Rectal smooth muscle tissue (tissue), 1 donor: Measurements from ENCODE around the gene KRT9.
"Not testable (repeated sequence)": the region's sequence is repeated elsewhere in the genome, so short reads cannot be mapped to it uniquely, and the experiment has no call there.

Source experiments
- H3K27ac ChIP-seq: one replicate; pipeline ENCODE4 v1.7.0; 2013; ENCODE audit warnings: low read depth, low read length, inconsistent platforms
- H3K27me3 ChIP-seq: one replicate; pipeline ENCODE4 v1.7.0; 2013; ENCODE audit warnings: low read length; ENCODE audit not compliant: control insufficient read depth, insufficient read depth
- H3K36me3 ChIP-seq: one replicate; pipeline ENCODE4 v1.7.0; 2013; ENCODE audit warnings: low read length; ENCODE audit not compliant: control insufficient read depth, insufficient read depth
- H3K4me1 ChIP-seq: one replicate; pipeline ENCODE4 v1.7.0; 2013; ENCODE audit warnings: low read length; ENCODE audit not compliant: control insufficient read depth, insufficient read depth
- H3K4me3 ChIP-seq: one replicate; pipeline ENCODE4 v1.7.0; 2013; ENCODE audit warnings: low read length
- H3K9ac ChIP-seq: one replicate; pipeline ENCODE4 v1.7.0; 2013; ENCODE audit warnings: low read length

Gene KRT9

DNA sequence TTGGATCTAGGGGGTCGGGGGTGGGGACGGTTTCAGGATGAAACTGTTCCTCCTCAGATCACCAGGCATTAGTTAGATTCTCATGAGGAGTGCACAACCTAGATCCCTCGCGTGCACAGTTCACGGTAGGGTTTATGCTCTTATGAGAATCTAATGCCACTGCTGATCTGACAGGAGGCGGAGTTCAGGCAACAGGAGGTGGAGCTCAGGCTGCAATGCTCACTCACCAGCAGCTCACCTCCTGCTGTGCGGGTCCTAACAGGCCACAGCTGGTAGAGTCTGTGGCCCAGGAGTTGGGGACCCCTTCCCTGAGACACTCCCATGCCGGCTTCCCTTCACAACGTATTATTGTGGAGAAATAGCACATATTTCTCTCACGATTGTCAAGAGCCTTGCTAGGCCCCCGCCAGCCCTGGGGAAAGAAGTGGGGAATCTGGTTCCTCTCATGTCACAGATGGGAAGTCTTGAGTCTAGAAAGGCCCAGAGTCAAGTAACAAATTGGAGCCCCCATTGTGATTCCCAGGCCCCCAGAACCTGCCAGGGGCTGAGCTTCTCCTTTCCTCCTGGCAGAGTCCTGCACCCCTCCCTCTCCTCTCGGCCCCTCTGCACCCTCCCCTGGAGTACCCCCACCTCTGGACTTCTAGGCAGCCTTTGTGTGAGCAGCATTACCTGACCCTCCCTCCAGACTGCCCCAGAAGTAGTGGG lies 20.9 kb upstream of the KRT9 start:
- H3K27me3 ChIP-seq = peaks cover 2% of the 10 kb centered on the region
- H3K9ac ChIP-seq = no peak overlapping the region
- no peaks in the 10 kb centered on the region for H3K4me1 ChIP-seq
- H3K36me3 ChIP-seq = no peaks in the 10 kb centered on the region
- no peak overlapping the region for H3K27ac ChIP-seq
- no peak overlapping the region for H3K4me3 ChIP-seq

DNA sequence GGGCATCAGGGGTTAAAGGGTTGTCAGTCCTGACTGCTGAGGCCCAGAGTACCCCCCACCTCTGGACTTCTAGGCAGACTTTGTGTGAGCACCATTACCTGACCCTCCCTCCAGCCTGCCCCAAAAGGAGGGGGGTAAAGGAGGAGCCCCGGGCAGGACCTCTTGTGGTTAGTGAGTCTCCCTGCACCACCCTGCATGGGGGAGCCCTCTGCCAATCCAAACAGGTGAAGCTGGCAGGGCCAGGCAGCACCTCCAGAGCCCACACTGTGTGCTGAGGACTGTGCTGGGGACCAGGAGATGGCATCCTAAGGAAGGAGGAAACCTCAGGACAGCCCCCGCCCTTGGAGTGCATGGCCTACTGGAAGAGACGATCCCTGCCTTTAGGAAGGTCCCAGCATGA lies 17.4 kb upstream of the KRT9 start:
- H3K27ac ChIP-seq = no peak overlapping the region
- no peaks in the 10 kb centered on the region for H3K4me1 ChIP-seq
- H3K36me3 ChIP-seq = no peaks in the 10 kb centered on the region
- H3K27me3 ChIP-seq = no peaks in the 10 kb centered on the region
- no peak overlapping the region for H3K4me3 ChIP-seq
- no peak overlapping the region for H3K9ac ChIP-seq

DNA sequence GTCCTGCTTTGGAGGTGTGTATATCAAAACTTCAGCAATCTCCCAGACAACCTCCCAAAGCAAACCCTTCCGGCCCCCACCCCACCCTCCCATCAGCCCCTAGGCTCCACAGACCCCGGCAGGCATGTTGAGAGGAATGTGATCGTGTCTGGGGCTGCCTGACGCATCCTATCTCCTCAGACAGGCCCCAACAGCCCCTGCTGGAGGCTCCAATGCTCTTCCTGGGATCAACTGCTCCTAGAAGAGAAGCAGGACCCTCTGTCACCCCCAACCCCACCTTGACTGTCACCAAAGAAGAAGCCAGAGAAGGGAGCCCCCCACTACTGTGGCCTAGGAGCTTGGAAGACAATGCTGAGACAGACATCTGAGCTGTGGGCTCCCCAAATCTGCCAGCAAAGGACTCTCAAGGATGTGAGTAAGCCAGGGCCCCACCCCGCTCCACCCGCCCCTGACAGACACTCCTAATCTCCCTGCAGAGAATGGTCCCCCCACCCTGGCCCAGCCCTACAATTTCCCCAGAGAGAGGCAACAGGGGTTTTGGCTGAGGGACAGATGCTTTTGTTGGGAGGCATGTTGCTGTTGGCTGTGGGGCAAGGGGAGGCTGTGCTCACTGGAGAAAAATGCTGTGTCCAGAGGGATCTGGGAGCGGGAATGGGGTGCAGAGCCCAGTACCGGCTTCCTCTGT lies 16.4 kb upstream of the KRT9 start:
- Histone ChIP-seq H3K27ac (no peak overlapping the region), H3K9ac (no peak overlapping the region), H3K36me3 (no peaks in the 10 kb centered on the region), H3K27me3 (no peaks in the 10 kb centered on the region), H3K4me3 (no peak overlapping the region), H3K4me1 (no peaks in the 10 kb centered on the region)

DNA sequence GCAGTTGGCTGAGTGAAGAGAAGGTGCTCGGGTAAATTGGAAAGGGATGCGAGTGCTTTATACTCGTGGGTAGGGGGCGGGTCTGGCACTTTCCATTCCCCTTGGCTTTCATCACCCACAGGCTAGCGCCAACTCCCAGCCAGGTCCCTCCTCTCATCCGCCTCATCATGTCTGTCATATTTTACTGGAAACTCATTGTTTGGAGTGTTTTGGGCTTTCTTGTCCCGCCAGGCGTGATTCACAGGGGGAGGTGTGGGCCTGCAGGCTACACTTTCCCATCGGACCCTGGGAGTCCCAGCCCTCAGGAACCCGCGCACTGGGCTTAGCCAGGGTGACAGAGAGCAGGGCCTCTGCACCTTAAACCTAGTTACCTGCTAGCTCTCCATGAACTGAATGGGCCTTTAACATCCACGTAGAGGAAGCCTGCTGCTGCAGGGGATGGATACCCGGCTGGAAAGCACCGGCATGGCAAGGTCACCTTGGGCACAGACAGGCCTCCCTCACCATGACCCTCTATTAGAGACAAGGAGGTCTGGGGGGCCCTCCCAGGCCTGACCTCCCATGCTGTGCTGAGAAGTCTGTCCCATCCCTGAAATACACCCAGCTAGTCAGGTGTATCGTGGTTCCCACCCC lies 15.1 kb upstream of the KRT9 start, which contains the start of gene KRT14:
Gene KRT14, minus strand, starts transcription at position 33 of the 633 bp plus-strand sequence. CDS start 61 bp downstream, outside the sequence.
- Histone ChIP-seq H3K36me3 (no peaks in the 10 kb centered on the region), H3K27me3 (no peaks in the 10 kb centered on the region), H3K4me3 (no peak within 1 kb of the TSS), H3K9ac (no peak within 1 kb of the TSS), H3K4me1 (no peaks in the 10 kb centered on the region), H3K27ac (no peak within 1 kb of the TSS)

DNA sequence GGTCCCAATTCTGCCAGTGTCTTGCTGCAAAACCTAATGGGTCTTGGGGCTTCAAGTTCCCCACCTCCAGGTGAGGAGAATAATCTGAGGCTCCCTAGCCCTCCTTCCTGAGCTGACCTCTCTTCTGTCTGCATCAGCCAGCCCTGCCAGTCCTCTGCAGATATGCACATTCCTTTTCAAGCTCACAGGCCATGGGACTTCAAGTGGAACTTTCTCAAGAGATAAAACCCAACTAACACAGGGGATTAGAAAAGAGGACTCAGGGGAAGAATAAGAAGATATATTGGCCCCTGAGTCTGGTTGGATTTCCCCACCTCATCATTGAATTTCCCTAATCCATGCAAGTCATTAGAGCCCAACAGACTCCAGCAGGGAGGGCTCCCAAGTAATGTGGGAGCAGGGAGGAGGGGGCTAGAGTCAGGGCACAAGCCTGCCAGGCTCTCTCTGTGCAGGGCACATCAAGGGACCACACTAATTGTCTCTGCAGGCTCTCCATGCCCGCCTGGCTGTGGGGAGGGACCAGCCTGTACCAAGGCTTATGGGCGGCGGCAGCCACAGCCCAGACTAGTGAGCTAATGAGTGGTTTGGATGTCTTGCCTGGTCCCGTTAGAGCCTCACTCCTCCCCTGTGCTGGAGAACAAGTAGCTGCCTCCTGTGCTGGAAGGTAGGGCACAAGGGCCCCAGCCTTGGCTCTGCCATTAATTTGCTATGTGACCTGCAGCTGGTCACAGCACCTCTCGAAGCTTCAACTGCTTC lies 13.6 kb upstream of the KRT9 start:
- no peaks in the 10 kb centered on the region for H3K27me3 ChIP-seq
- no peak overlapping the region for H3K9ac ChIP-seq
- no peak overlapping the region for H3K4me3 ChIP-seq
- H3K27ac ChIP-seq = no peak overlapping the region
- H3K4me1 ChIP-seq = no peaks in the 10 kb centered on the region
- H3K36me3 ChIP-seq = no peaks in the 10 kb centered on the region

DNA sequence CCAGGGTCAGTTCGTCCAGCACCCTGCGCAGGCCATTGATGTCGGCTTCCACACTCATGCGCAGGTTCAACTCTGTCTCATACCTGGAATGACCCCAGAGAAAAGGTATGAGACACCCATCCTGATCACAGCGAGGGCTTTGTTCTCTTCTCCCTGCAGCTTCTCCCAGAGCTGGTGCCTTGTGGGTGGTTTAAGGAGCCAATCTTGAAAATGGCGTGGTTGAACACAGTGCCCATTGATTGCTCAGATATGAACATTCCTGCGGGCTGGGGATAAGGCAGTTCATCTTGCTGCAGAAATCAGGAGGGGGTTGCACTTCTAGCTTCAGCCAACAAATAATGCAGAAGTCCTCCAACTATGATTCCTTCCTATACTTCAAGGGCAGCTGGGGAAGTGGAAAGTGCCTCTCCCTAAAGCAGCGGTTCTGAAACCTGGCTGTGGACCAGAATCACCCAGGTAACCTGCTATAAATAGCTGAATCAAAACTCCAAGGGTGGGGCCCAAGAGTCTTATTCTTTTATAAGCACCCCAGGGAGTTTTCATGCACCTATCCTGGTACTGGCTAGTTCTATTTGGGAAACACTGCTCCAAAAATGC lies 12.6 kb upstream of the KRT9 start:
- H3K27me3 ChIP-seq, H3K4me1 ChIP-seq, H3K27ac ChIP-seq, H3K4me3 ChIP-seq, H3K9ac ChIP-seq, H3K36me3 ChIP-seq: not testable (repeated sequence)

DNA sequence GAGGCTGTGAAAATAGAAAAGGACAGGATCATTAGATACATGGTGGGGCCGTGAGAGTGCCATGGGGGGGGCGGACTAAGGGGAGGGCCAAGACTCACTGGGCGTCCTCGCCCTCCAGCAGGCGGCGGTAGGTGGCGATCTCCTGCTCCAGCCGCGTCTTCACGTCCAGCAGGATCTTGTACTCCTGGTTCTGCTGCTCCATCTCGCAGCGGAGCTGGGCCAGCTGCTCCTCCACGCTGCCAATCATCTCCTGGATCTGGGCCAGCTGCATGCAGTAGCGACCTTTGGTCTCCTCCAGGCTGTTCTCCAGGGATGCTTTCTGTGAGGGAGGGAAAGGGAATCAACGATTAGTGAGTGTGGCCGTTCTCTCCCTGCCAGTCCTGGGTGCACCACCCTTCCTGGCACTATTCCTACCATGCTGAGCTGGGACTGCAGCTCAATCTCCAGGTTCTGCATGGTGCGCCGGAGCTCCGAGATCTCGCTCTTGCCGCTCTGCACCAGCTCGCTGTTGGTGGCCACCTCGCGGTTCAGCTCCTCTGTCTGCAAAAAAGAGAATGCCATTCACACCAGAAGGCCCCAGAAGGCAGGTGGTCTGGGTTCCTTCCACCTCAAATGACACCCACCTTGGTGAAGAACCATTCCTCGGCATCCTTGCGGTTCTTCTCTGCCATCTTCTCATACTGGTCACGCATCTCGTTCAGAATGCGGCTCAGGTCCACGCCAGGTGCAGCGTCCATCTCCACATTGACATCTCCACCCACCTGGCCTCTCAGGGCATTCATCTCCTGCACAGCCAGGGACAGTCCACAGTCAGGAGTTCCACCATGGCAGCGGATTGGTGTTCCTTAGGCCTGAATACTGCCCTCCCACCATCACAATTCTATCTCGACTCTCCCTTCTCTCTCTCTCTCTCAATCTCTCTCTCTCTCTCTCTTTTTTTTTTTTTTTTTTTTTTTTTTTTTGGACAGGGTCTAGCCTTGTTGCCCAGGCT lies 11.6 kb upstream of the KRT9 start:
- no peaks in the 10 kb centered on the region for H3K36me3 ChIP-seq
- H3K27me3 ChIP-seq = no peaks in the 10 kb centered on the region
- no peaks in the 10 kb centered on the region for H3K4me1 ChIP-seq
- H3K4me3 ChIP-seq = no peak overlapping the region
- no peak overlapping the region for H3K27ac ChIP-seq
- H3K9ac ChIP-seq = no peak overlapping the region

DNA sequence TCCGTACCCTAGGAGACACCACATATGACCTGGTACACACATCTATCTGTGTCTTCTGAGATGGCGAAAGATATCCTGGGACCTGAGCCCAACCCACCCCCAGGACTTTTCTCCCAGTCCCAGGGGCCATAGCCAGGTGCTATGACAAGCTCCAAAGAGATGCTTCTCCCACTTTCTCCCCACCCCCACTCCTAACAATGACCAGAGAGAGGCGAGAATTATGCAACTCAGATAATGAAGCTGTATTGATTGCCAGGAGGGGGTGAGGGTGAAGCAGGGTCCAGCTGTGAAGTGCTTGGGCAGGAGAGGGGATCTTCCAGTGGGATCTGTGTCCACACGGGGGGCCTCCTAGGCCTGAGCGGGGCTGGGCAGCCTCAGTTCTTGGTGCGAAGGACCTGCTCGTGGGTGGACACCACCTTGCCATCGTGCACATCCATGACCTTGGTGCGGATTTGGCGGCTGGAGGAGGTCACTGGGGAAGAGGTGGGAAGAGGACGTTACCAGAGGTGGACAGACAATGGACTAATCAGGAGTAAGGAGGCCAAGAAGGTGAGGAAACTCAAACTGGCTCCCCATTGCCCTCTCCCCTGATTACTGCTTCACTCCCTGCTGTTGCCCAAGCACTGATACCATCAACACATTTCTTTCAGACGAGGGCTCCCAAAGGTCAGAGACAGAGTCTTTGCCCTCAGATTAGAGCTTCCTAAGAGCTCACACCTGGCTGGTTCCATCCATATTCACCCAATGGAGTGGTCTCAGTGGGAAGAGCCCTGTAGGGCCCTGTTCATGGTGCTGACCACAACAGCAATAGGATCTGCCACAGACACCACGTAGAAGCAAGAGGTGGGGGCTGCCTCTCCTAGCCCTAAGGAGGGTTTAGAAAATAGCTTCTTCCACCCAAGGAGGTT lies 10.5 kb upstream of the KRT9 start:
- not testable (repeated sequence) for H3K4me1 ChIP-seq, H3K4me3 ChIP-seq, H3K9ac ChIP-seq, H3K27me3 ChIP-seq, H3K27ac ChIP-seq, H3K36me3 ChIP-seq

DNA sequence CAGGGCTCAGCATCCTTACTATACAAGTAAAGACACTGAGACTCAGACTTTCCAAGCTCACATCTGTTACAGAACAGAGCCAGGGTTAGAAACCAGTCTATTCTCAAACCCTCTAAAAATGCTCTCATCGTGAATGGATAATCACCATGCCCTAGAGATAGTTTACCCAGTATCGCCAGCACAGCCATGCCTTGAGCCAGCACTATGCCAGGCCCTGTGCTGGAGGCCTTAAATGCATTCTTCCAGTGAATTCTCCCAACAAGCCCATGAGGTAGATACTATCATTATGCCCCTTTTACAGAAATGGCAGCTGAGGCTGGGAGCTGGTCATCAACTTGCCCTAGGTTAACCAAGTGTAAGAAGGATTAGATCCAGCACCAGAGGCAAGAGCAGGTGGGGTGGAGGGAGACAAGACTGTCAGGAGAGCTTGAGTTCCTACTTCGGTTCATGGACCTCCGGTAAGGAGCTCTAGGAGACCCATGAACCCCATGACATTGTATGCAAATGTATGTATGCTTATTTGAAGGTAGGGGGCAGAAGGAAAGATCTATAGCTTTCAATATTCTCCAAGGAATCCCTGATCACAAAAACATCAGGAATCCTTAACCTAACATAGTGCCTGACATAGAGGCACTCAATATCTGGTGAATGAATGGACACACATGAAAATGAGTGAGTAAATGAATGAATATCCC lies 9.7 kb upstream of the KRT9 start:
- Histone ChIP-seq H3K36me3 (no peaks in the 10 kb centered on the region), H3K4me1 (no peaks in the 10 kb centered on the region), H3K27ac (no peak overlapping the region), H3K27me3 (peaks cover 3% of the 10 kb centered on the region), H3K4me3 (no peak overlapping the region), H3K9ac (no peak overlapping the region)

DNA sequence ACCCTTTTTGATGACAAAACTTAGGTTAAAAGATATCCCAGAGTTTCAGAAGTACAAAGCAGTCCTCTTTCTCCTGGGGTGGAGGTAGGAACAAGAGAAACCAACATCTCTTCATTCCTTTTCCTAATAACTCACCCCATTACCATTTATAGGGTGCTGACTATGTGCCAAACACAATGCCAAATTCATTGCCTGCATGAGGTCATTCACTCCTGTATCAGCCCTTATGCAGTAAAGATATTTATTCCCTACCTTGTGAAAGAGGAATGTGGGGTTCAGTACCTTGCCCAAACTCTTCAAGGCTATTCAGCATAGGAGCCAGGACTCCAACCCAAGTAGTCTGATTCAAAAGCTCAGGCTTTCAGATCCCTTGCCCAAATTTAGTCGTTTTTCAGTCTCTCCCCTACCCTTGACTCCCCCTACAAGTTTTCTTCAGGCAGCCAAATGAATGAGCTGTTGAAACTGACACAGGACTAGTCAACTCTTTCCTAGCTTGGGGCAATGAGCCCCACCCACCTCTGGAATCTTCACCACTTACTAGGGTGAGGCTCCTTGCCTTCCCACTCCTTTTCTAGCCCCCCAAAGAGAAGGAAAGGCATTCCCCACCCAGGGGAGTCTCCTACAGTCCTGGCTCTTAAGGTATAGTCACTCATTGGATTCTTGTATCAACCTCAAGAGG lies 9.0 kb upstream of the KRT9 start:
- no peak overlapping the region for H3K9ac ChIP-seq
- H3K27ac ChIP-seq = no peak overlapping the region
- no peaks in the 10 kb centered on the region for H3K36me3 ChIP-seq
- H3K4me3 ChIP-seq = no peak overlapping the region
- peaks cover 5% of the 10 kb centered on the region for H3K27me3 ChIP-seq
- no peaks in the 10 kb centered on the region for H3K4me1 ChIP-seq
